Stimulated activated CD8-positive, alpha-beta memory T cell treated with anti-CD3 and anti-CD28 coated beads, Interleukin-15, amount 100 ng/mL, for 1 hour (primary cell): Measurements from ENCODE around the gene SCAF4.
"Not testable (repeated sequence)": the region's sequence is repeated elsewhere in the genome, so short reads cannot be mapped to it uniquely, and the experiment has no call there.

Experiments used
- DNase-seq: peaks from one replicate; pipeline ENCODE4 v3.0.0-alpha.2; 2020; ENCODE audit warnings: low read depth

Gene SCAF4

GRCh38 chr21:31731857-31732596 lies at the start of gene SCAF4:
Gene SCAF4, minus strand, starts transcription at chr21:31732118. Its CDS starts 426 bp downstream, at chr21:31731692.
- peak; percentile 59 for DNase-seq

GRCh38 chr21:31780944-31781343 lies 49.0 kb upstream of the SCAF4 start:
- DNase-seq, result no peak

- DNase-seq, result no peak
Observed at GRCh38 chr21:31778546-31778945, 46.6 kb upstream of the SCAF4 start.

- no peak for DNase-seq
Observed at GRCh38 chr21:31777857-31778256, 45.9 kb upstream of the SCAF4 start.

- DNase-seq, result no peak
Observed at GRCh38 chr21:31774031-31774430, 42.1 kb upstream of the SCAF4 start.

GRCh38 chr21:31772674-31773555 lies 41.0 kb upstream of the SCAF4 start:
- no peak for DNase-seq

- no peak for DNase-seq
Observed at GRCh38 chr21:31771685-31772084, 39.8 kb upstream of the SCAF4 start.

GRCh38 chr21:31768710-31769109 lies 36.8 kb upstream of the SCAF4 start:
- DNase-seq, result no peak

- DNase-seq, result no peak
Observed at GRCh38 chr21:31766899-31767298, 35.0 kb upstream of the SCAF4 start.

- not testable (repeated sequence) for DNase-seq
Observed at GRCh38 chr21:31765850-31766249, 33.9 kb upstream of the SCAF4 start.

GRCh38 chr21:31760931-31761330 lies 29.0 kb upstream of the SCAF4 start:
- DNase-seq, result no peak

- no peak for DNase-seq
Observed at GRCh38 chr21:31756787-31757186, 24.9 kb upstream of the SCAF4 start.

GRCh38 chr21:31755027-31755426 lies 23.1 kb upstream of the SCAF4 start:
- no peak for DNase-seq

GRCh38 chr21:31754708-31754960 lies 22.7 kb upstream of the SCAF4 start:
- DNase-seq, result no peak

- no peak for DNase-seq
Observed at GRCh38 chr21:31753949-31754707, 22.2 kb upstream of the SCAF4 start.

- no peak for DNase-seq
Observed at GRCh38 chr21:31752967-31753366, 21.0 kb upstream of the SCAF4 start.

- no peak for DNase-seq
Observed at GRCh38 chr21:31752352-31752751, 20.4 kb upstream of the SCAF4 start.

- no peak for DNase-seq
Observed at GRCh38 chr21:31750843-31751242, 18.9 kb upstream of the SCAF4 start.

- DNase-seq, result no peak
Observed at GRCh38 chr21:31744182-31744800, 12.4 kb upstream of the SCAF4 start.

- DNase-seq, result no peak
Observed at GRCh38 chr21:31743712-31744111, 11.8 kb upstream of the SCAF4 start.

- DNase-seq, result no peak
Observed at GRCh38 chr21:31741116-31741515, 9.2 kb upstream of the SCAF4 start.
